ENCODE results near the gene PCAT7. TPM values are rescaled to one million over a fixed set of nuclear protein-coding genes. Genes with fewer than 3 reads are reported as not detected.

The PCAT7 gene
- total and polyA plus RNA-seq, 2 experiments from 2014 or later: 4.0 to 5.5 TPM

- Histone ChIP-seq H3K79me2 (replicated peaks; ENCODE audit: insufficient read depth) (no peaks in the 10 kb centered on the region), H2AFZ (no peak overlapping the region), H3K4me1 (ENCODE audit: insufficient read depth) (no peaks in the 10 kb centered on the region), H3F3A (replicated peaks; ENCODE audit: low read depth) (no peaks in the 10 kb centered on the region), H3K9me2 (ENCODE audit: insufficient read depth) (no peaks in the 10 kb centered on the region), H3K4me2 (no peak overlapping the region), H3K36me3 (ENCODE audit: insufficient read depth) (no peaks in the 10 kb centered on the region), H3K4me3 (no peak overlapping the region), H3K27ac (ENCODE audit: low read depth) (no peak overlapping the region), H4K20me1 (replicated peaks; ENCODE audit: insufficient read depth) (no peaks in the 10 kb centered on the region), H3K27me3 (ENCODE audit: insufficient read depth) (no peaks in the 10 kb centered on the region)
- no peak for DNase-seq (ENCODE audit: low spot score)
- H3K36me3 Mint-ChIP-seq (ENCODE audit: low read depth): no peaks in the 10 kb centered on the region
- no peak overlapping the region for H3K4me3 Mint-ChIP-seq
- H3K4me1 Mint-ChIP-seq: peaks cover 4% of the 10 kb centered on the region; the same call in 2 of the 3 replicates
- no peak for TF ChIP-seq ZNF462 (CRISPR knock-in tag; IDR thresholded peaks at IDR 0.05)
- no peak for TF ChIP-seq NANOG (IDR thresholded peaks at IDR 0.05; ENCODE audit: borderline replicate concordance)
- TF ChIP-seq ZNF331 (CRISPR knock-in tag; IDR thresholded peaks at IDR 0.05; ENCODE audit: low read depth): no peak
- no peak for TF ChIP-seq EZH2 (IDR thresholded peaks at IDR 0.05; ENCODE audit: low read depth, unreplicated experiment)
- no peak for TF ChIP-seq ZNF114 (CRISPR knock-in tag; IDR thresholded peaks at IDR 0.05)
- no peak for TF ChIP-seq POLR2AphosphoS5 (IDR thresholded peaks at IDR 0.05; ENCODE audit: low read depth)
- no peak for TF ChIP-seq REST (IDR thresholded peaks at IDR 0.05; ENCODE audit: unreplicated experiment)
- TF ChIP-seq STAT1 (IDR thresholded peaks at IDR 0.05; ENCODE audit: unreplicated experiment): no peak
- no peak for TF ChIP-seq JUNB (IDR thresholded peaks at IDR 0.05; ENCODE audit: unreplicated experiment)
- TF ChIP-seq CTCF (conservative IDR thresholded peaks at IDR 0.05; ENCODE audit: low read depth in 2 of 2): no peak
- no peak for TF ChIP-seq CREB1 (CRISPR knock-in tag; IDR thresholded peaks at IDR 0.05; ENCODE audit: low read depth)
- TF ChIP-seq EZH2phosphoT487 (IDR thresholded peaks at IDR 0.05; ENCODE audit: unreplicated experiment): no peak
- TF ChIP-seq ETS1 (IDR thresholded peaks at IDR 0.05): no peak
- peaks cover 6% of the 10 kb centered on the region; the same call in 2 of the 3 replicates for H3K9me3 Mint-ChIP-seq
- H3K27ac Mint-ChIP-seq: no peak overlapping the region
- ATAC-seq: no peak
- peaks cover 9% of the 10 kb centered on the region for H3K27me3 Mint-ChIP-seq (ENCODE audit: insufficient read depth, low read depth, poor library complexity)
Observed at GRCh38 chr9:94584555-94584954, 29.7 kb downstream of the PCAT7 start.

All from GM23338 (cell line).